NCI-H1105 treated with DMSO at 0.1 percent for 48 hours (cell line): ENCODE results near the gene PGLYRP4.
"Not testable (repeated sequence)": the region's sequence is repeated elsewhere in the genome, so short reads cannot be mapped to it uniquely, and the experiment has no call there.

Experiments
- DNase-seq: peaks from one replicate; lab custom pipeline; 2025; lab: John Stamatoyannopoulos, UW

The PGLYRP4 gene

DNA sequence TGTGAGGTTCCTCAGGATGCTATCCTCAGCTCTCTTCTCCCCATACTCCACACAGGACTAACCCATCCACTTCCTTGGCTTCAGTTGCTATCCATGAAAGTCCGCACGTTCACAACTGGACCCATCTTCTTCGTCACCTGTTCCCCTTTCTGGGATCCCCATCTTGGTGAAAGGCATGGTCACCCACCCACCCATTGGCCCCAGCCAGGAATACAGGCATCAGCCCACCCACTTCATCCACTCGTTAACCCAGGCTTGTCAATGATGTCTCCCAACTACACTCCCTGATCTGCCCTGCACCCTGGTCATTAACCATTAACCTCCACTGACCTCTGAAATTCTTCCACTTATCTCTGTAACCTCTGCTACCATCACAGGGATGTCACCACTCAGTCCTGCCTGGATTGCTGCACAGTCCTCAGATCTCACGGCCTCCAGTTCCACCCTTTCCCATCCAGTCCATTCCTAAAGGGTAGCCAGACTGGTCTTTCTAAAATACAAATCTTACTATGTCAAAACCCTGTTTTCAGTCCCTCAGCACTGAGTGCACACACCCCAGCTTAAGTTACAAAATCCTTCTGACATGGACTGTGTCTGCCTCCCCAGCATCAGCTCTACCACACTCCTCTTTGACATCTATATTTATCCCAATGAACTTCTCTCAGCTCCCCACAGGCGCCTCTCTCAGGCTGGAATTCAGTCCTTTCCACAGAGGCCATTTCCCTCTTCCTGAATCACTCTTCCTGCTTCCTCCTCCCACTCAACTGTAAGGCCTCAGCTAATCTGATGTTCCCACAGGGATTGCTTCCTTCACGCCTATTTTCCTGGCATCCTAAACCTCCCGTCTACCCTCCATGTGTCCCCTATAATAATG, 10.4 kb downstream of the PGLYRP4 start:
- DNase-seq = no peak

DNA sequence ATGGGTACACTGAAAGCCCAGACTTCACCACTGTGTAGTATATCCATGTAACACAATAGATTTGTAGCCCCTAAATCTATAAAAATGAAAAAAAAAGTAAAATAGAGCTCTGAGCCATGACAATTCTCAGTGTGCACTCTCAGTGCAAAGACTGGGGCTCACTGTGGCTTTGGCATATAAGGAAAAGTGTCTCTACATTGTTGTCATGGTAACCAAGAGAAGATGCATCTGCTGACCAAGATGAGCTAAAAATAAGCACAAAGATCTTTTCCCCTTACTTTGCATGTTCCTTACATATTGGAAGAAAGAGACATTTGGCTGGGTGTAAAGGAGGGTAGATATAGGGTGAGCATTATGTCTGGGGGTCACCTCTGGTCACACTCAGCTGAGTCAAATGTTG, 12.0 kb downstream of the PGLYRP4 start:
- DNase-seq = no peak

- DNase-seq = no peak
Observed at GRCh38 chr1:153333902-153334301, 14.7 kb downstream of the PGLYRP4 start.

DNA sequence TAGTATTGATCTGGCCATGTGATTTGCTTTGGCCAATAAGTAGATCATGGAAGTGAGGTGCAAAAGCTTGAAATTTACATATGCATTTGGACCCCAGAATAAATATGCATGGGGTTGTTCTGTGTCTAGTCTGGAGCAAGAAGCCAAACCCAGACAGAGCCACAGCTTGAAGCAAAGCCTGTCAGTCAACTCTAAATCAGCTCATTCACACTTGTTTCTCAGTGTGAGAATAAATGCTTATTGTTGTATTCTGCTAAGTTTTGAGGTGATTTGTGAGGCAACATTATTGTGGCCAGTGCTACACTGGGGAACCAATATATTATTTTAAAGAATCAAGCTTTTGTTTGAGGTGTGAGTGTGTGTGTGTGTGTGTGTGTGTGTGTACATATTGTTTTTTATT, 23.7 kb downstream of the PGLYRP4 start:
- DNase-seq = no peak

GRCh38 chr1:153322568-153322967, 26.1 kb downstream of the PGLYRP4 start:
- no peak for DNase-seq

DNA sequence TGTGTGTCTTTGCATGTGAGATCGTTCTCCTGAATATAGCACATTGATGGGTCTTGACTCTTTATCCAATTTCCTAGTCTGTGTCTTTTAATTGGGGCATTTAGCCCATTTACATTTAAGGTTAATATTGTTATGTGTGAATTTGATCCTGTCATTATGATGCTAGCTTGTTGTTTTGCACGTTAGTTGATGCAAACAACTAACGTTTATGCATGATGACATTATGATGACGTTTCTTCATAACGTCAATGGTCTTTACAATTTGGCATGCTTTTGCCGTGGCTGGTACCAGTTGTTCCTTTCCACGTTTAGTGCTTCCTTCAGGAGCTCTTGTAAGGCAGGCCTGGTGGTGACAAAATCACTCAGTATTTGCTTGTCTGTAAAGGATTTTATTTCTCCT, 30.5 kb downstream of the PGLYRP4 start:
- DNase-seq = not testable (repeated sequence)

GRCh38 chr1:153316013-153316412, 32.6 kb downstream of the PGLYRP4 start:
- DNase-seq = not testable (repeated sequence)

GRCh38 chr1:153314388-153314787, 34.3 kb downstream of the PGLYRP4 start:
- DNase-seq = not testable (repeated sequence)

DNA sequence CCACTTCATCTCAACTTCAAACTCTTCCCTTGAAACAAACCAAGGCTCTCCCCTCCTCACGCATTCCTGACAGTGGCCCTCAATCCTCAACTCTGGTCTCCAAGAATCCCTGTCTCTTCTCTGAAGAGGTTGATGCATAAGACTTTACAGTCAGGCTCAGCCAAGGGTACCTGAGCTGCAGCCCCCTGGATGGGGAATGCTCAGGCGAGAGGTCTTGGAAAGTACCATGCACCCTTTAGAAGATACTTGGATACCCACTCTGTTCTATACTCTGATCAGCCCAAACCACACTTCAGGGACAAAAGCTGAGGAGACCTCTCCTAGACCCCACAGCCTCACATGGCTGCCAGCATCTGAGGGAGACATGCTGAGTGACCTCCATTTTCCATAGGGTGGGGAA, 35.4 kb downstream of the PGLYRP4 start:
- DNase-seq = no peak

DNA sequence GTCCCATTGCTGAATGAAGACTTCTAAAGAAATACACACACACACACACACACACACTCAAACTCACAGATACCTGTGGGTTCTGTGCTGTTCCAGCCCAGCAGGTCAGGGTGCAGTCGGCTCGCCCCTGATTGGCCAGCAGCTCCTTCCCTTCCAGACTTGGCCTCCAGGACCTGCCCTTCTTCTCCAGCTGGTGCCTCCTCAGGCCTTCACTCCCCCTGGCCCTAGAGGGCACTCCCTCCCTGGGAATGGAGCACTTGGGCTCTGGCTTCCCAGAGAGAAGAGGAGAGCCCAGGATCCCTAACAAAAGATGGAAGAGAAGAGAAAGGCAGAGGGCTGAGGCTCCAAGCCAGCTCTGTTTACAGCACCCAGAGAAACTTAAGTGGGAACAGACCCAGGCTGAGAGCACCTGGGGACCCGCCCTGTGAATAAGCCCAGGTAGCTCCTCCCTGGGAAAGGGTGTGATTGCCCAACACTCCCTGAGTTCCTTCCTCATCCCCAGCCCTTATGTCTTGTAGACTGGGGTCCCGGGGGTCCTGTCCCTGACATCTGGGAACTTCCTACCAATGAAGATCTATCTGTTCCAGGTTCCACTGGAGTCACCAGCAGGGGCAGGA, 36.0 kb downstream of the PGLYRP4 start, which contains the start of gene PGLYRP3:
Gene PGLYRP3, minus strand, starts transcription at position 383 of the 617 bp plus-strand sequence. CDS start 2,287 bp downstream, outside the sequence.
- DNase-seq = no peak

GRCh38 chr1:153310526-153310925, 38.1 kb downstream of the PGLYRP4 start:
- no peak for DNase-seq

DNA sequence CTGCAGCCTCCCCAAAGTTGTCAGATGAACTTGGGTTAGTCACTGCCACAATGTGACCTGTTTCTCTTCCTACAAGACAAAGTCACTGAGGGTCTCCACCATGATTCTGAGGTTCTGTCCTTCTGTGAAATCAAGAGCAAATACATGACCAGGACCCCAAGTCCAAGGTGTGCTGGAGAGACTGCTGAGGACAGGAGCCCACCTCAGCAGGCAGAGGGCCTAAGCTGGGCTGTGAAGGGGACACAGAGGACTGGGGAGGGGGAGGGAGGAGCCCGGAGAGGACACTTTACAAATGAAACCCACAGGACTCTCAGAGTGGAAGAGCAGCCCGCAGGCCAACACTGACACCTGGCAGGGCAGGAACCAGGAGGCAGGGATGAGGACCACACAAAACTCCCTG, 39.2 kb downstream of the PGLYRP4 start:
- DNase-seq = no peak

GRCh38 chr1:153308540-153308939, 40.1 kb downstream of the PGLYRP4 start:
- no peak for DNase-seq

- DNase-seq = no peak
Observed at GRCh38 chr1:153307221-153307600, 41.4 kb downstream of the PGLYRP4 start.

DNA sequence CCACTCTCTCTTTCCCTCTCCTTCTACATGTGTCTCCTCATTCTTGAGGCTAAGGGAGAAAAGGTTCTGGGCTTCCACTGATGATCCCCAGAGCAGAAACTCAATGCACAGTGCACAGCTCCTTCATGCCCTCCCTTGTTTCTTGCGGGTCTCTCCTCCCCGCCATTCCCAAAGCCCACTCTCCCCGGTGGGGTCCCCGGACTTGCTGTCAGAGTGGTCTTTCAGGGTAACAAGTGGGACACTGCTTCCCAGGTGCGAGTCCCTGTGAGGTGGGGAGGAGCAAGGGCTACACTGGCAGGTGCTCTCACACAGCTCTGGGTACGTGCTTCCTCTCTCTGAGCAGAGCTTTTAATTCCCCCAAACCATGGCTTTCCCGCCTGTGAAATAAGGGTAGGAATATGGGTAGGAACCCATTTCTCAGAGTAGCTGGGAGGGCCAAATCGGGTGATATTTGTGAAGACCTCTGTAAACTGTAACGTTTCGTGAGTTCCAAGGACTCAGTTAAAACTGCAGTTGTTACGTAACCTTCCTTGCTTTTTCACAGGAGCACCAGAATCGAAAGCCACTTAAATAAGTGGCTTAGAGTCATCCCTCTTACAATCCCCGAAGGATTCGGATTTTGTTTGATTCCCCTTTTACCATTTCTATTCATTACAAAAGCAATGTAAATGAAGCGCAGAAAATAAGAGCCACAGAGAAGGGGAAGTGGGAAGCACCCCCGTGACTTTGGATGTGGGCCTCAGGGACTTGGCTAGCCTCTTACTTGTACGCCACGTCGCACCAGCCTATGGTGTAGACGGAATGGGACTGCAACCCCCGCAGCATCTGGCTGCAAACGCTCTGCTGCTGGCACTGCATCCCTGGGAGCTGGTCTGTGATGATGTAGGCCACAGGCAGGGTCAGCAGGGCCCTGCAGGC, 42.1 kb downstream of the PGLYRP4 start:
- no peak for DNase-seq

GRCh38 chr1:153305682-153306081, 43.0 kb downstream of the PGLYRP4 start:
- no peak for DNase-seq

- no peak for DNase-seq
Observed at GRCh38 chr1:153302308-153302707, 46.3 kb downstream of the PGLYRP4 start.

DNA sequence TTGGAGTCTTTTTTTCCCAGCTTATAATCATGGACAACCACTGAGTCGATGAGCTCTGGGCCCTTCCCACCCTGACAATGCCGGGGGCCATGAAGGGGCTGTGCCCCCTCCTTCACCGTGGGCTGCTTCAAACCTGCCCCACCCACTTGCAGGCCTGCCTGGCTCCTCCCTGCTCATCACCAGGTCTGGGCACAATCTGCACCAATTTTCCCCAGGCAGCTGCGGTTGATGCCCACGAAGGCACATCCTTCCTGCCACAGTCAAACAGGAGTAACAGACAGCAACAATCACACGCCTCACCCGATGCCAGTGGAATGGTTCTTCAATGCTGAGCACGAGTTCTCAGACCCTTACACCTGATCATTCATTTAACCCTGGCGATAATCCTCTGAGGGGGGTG, 54.8 kb downstream of the PGLYRP4 start:
- DNase-seq = no peak

DNA sequence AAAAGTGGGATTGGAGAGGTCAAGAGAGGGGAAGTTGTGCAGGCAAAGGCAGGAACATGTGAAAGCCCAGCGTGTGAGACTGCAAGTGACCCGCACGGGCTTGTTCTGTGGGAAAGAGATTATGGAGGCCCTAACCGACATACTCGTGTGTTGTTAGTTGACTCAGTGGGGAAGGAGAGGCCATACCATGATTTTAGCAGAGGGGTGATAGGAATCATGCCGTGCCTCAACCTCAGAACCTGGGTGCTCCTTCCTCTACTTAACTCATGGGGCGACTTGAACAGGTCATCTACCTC, 55.2 kb downstream of the PGLYRP4 start:
- DNase-seq = no peak

DNA sequence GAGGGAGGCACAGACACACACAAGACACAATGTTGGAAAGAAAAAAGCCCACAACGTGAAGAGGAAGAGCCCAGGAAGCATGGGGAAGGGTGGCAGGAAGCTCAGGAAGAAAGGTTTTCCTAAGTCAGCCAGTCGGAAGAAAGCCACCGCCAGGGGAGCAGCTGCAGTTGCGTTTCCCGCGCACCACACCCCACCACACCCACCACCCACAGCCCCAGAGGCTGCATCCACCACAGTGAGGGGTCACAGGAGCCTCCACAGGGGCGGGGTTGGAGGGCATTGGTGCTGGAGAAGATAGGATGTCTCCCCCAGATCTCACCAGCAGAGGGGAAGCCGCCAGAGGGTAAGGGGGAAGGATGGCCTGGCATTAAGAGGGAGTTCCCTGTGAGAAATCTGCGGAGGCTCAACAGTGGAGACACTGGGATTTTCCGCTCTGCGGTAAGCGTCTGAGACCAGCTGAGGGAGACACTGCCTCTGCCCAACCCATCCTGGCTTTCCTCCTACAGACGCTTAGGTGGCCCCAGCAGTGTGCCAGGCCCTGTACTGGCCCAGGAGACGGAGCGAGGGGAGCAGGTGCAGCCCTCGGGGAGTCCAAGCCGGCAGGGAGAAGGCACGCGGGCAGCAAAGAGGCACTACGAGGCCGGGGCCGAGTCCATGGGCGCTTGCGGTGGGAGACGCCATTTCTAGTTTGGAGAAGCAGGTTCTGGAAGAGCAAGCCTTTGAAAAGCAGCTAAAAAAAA, 55.7 kb downstream of the PGLYRP4 start:
- DNase-seq = no peak

DNA sequence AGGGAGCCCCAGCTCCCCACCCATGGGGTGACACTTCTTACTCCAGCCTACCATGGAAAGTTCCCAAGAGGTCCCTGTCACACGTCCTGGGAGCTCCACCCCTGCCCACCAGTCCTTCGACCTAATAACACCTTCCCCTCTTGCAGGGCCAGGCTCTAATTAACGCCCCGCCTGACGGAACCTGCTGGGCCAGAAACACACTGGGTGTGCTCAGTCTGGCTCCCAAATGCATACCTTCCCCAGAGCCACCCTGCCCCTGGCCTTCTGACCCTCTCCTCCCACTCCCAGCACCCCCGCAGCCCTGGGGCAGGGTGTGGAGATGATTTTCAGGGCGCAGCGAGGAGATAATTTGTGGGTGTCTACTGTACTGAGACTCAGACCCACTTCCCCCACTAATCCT, 56.5 kb downstream of the PGLYRP4 start:
- DNase-seq = no peak

- no peak for DNase-seq
Observed at GRCh38 chr1:153291514-153291913, 57.1 kb downstream of the PGLYRP4 start.
